ENCODE data around the gene MTCH2. TPM values are rescaled to one million over a fixed set of nuclear protein-coding genes. Genes with fewer than 3 reads are reported as not detected.
"Not testable (repeated sequence)": the region's sequence is repeated elsewhere in the genome, so short reads cannot be mapped to it uniquely, and the experiment has no call there.

MTCH2 gene
- total RNA-seq, 1 experiment from 2014 or later, result 160 TPM

GRCh38 chr11:47688111-47688510 lies 45.8 kb upstream of the MTCH2 start (continued):
- TF ChIP-seq IRF1 (CRISPR knock-in tag; IDR thresholded peaks at IDR 0.05), result no peak

- POLR2A ChIA-PET; H3K27ac Mint-ChIP-seq; H3K36me3 Mint-ChIP-seq; H3K9me3 Mint-ChIP-seq; DNase-seq (ENCODE audit: low spot score); H3K27me3 Mint-ChIP-seq (ENCODE audit: low read depth); CTCF ChIA-PET; ATAC-seq; H3K4me3 Mint-ChIP-seq; H3K4me1 Mint-ChIP-seq: not testable (repeated sequence)
These were observed 44.3 kb upstream of the MTCH2 start for GRCh38 chr11:47686704-47687103.

- Mint-ChIP-seq H3K4me1 (no peaks in the 10 kb centered on the region), H3K36me3 (no peaks in the 10 kb centered on the region), H3K27ac (no peak overlapping the region), H3K9me3 (peaks cover 4% of the 10 kb centered on the region; the same call in 1 of the 2 replicates), H3K4me3 (no peak overlapping the region), H3K27me3 (ENCODE audit: low read depth) (no peaks in the 10 kb centered on the region)
- POLR2A ChIA-PET, result interaction anchor here (0.6 kb wide), 1 partner anchor 742 kb away, joined by 3 read pairs; no protein-coding TSS in a partner anchor
- DNase-seq (ENCODE audit: low spot score) (no peak), ATAC-seq (no peak)
- CTCF ChIA-PET, result no interaction called here
- no peak for TF ChIP-seq AFF4 (CRISPR knock-in tag; IDR thresholded peaks at IDR 0.05; ENCODE audit: borderline replicate concordance)
- TF ChIP-seq ZNF121 (CRISPR knock-in tag; IDR thresholded peaks at IDR 0.05), result no peak
- TF ChIP-seq CREM (CRISPR knock-in tag; IDR thresholded peaks at IDR 0.05), result no peak
- no peak for TF ChIP-seq USF2 (CRISPR knock-in tag; IDR thresholded peaks at IDR 0.05)
- TF ChIP-seq E2F1 (CRISPR knock-in tag; IDR thresholded peaks at IDR 0.05), result no peak
- TF ChIP-seq CBFB (CRISPR knock-in tag; IDR thresholded peaks at IDR 0.05; ENCODE audit: low read depth), result no peak
- no peak for TF ChIP-seq ZNF512 (CRISPR knock-in tag; IDR thresholded peaks at IDR 0.05; ENCODE audit: borderline replicate concordance)
- TF ChIP-seq NFE2L1 (CRISPR knock-in tag; IDR thresholded peaks at IDR 0.05), result no peak
- no peak for TF ChIP-seq ZNF281 (CRISPR knock-in tag; IDR thresholded peaks at IDR 0.05)
- TF ChIP-seq EMX1 (CRISPR knock-in tag; IDR thresholded peaks at IDR 0.05), result no peak
- no peak for TF ChIP-seq ZMAT4 (CRISPR knock-in tag; IDR thresholded peaks at IDR 0.05)
- TF ChIP-seq ZNF138 (CRISPR knock-in tag; conservative IDR thresholded peaks at IDR 0.05), result no peak
- TF ChIP-seq NR3C1 (CRISPR knock-in tag; conservative IDR thresholded peaks at IDR 0.05; ENCODE audit: low read depth), result no peak
- TF ChIP-seq KAT7 (CRISPR knock-in tag; IDR thresholded peaks at IDR 0.05; ENCODE audit: borderline replicate concordance), result no peak
These were observed 43.8 kb upstream of the MTCH2 start for GRCh38 chr11:47686151-47686550.

All from WTC11 (cell line).